AG04450 (cell line): ENCODE measurements around the gene TTLL6. TPM values are rescaled to one million over a fixed set of nuclear protein-coding genes. Genes with fewer than 3 reads are reported as not detected.

Experiments used
- CTCF ChIA-PET: fragments of 300-600, 350-600 bp; formaldehyde crosslinking; extraction: SDS; loops from one replicate; lab custom pipeline; 2022; ENCODE audit warnings: antibody characterized with exemption, inconsistent platforms; lab: Charles Lee
- POLR2A ChIA-PET: fragments of 350-600 bp; formaldehyde crosslinking; extraction: SDS; loops from one replicate; lab custom pipeline; 2021; ENCODE audit warnings: antibody characterized with exemption, inconsistent platforms; lab: Yijun Ruan, JAX
- DNase-seq: peaks from one replicate; pipeline ENCODE4 v3.0.0-alpha.2; 2011; ENCODE audit warnings: low read depth, low spot score
- H3K27ac ChIP-seq: one replicate; pipeline ENCODE4 v1.5.1; 2012; ENCODE audit warnings: low read depth, low read length, control low read depth
- H3K27me3 ChIP-seq: one replicate; pipeline ENCODE4 v1.6.0; 2012; ENCODE audit warnings: low read length; ENCODE audit not compliant: control insufficient read depth, insufficient read depth
- H3K4me3 ChIP-seq: 2 replicates; pipeline ENCODE4 v1.5.1; 2011; ENCODE audit warnings: mild to moderate bottlenecking, low read depth, low read length, control low read depth
- H3K9me3 ChIP-seq: 2 replicates; pipeline ENCODE4 v1.5.1; 2012; ENCODE audit warnings: low read length; ENCODE audit not compliant: control insufficient read depth, insufficient read depth
- polyA plus RNA-seq: library from polyadenylated mRNA; depleted of rRNA; stranded (reverse); fragments of >200 nt; gene quantifications from 2 replicates; pipeline ENCODE4 v1.2.3, GENCODE V29; 2011; rRNA removed
- small RNA-seq: library from RNA; depleted of rRNA; stranded (forward); fragments of <200 nt; gene quantifications from one replicate; pipeline ENCODE3, GENCODE V24; 2012; ENCODE audit warnings: low read depth; ENCODE audit not compliant: insufficient read length
- TF ChIP-seq, protein P1 (sequence below): IDR thresholded peaks from 2 replicates; pipeline ENCODE4 v1.5.1; 2011; ENCODE audit warnings: low read depth, low read length, control low read depth, inconsistent platforms

The TTLL6 gene
- polyA plus RNA-seq, 1 experiment = 0.04 TPM

DNA sequence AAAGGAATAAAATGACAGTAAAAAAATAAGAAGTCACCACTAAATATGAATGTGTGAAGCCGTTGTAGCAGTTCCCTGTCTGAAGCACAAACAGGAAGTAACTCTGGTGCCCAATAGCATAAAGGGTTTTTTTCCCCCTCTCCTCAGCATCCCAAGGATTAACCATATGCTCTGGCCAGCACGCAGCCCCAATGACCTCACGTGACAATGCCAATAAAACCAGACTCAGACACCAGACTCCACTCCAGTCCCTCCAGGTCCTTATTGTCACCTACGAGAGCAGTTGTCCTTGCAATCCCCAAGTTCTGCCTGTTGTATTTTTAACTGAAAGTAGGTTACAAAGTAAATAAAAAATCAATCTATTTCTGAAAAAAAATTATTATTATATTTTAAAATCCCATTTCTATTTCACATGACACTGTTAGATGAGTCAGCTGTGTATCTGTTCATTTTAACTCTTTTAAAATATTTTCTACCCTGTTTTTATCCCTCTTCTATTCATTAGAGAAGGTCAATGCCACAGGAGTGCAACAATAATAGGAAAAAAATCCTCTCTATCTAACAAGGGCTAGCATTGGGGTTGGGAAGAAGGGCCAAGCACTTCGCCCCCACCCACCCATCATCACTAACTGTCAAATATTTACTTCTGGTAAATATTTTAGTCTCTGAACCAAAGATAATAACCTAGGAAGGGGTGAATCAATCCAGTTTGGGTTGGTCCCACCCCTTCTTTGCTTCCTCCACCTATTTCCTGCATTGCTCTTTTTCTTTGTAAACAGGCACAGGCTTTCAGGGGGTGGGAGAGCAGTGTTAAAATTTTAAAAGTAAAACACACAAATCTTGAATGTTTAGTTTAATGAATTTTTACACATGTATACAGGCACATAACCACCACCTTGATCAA is 101.3 kb downstream of the TTLL6 start:
- no peak for DNase-seq
- Histone ChIP-seq H3K27me3 (peaks cover 66% of the 10 kb centered on the region), H3K9me3 (peaks cover 9% of the 10 kb centered on the region), H3K27ac (no peak overlapping the region), H3K4me3 (no peak overlapping the region)
- POLR2A ChIA-PET = interaction anchor here (0.5 kb wide), 1 partner anchor 106 kb away, joined by 3 read pairs; no protein-coding TSS in a partner anchor
- CTCF ChIA-PET = interaction anchor here (1.7 kb wide), 1 partner anchor 8 kb away, joined by 4 read pairs; no protein-coding TSS in a partner anchor
- TF ChIP-seq, protein P1, sequence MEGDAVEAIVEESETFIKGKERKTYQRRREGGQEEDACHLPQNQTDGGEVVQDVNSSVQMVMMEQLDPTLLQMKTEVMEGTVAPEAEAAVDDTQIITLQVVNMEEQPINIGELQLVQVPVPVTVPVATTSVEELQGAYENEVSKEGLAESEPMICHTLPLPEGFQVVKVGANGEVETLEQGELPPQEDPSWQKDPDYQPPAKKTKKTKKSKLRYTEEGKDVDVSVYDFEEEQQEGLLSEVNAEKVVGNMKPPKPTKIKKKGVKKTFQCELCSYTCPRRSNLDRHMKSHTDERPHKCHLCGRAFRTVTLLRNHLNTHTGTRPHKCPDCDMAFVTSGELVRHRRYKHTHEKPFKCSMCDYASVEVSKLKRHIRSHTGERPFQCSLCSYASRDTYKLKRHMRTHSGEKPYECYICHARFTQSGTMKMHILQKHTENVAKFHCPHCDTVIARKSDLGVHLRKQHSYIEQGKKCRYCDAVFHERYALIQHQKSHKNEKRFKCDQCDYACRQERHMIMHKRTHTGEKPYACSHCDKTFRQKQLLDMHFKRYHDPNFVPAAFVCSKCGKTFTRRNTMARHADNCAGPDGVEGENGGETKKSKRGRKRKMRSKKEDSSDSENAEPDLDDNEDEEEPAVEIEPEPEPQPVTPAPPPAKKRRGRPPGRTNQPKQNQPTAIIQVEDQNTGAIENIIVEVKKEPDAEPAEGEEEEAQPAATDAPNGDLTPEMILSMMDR = no peak

Small RNA genes within 50 kb of the gene (small RNA-seq; reads per million reads assigned to genes)
- not detected for gene COX6B1P2
- not detected for gene MIR3185
- not detected for gene RF02132
- not detected for gene RF02133
- not detected for gene RN7SL125P

Other genes starting within 250 kb of the TTLL6 start
- 5.8 and 6.1 TPM in 2 replicates for gene HOXB4, start 238.9 kb downstream of the TTLL6 start, polyA plus RNA-seq
- 28.3 and 33.0 TPM in 2 replicates for gene HOXB3, start 227.0 kb downstream of the TTLL6 start, polyA plus RNA-seq
- 9.4 and 9.8 TPM in 2 replicates for gene HOXB5, start 223.4 kb downstream of the TTLL6 start, polyA plus RNA-seq
- gene HOXB6, start 212.2 kb downstream of the TTLL6 start, polyA plus RNA-seq = 15.4 and 20.4 TPM in 2 replicates
- 10.1 and 11.3 TPM in 2 replicates for gene HOXB7, start 206.2 kb downstream of the TTLL6 start, polyA plus RNA-seq
- 0.87 and 0.97 TPM in 2 replicates for gene HOXB8, start 201.9 kb downstream of the TTLL6 start, polyA plus RNA-seq
- gene HOXB9, start 190.9 kb downstream of the TTLL6 start, polyA plus RNA-seq = 0.02 TPM in 1 of 2 replicates, not detected in the other
- gene PRAC1, start 94.7 kb downstream of the TTLL6 start, polyA plus RNA-seq = not detected in 2 replicates
- gene PRAC2, start 94.0 kb downstream of the TTLL6 start, polyA plus RNA-seq = not detected in 2 replicates
- gene HOXB13, start 88.5 kb downstream of the TTLL6 start, polyA plus RNA-seq = not detected in 2 replicates
- gene CALCOCO2, start 13.8 kb upstream of the TTLL6 start, polyA plus RNA-seq = 102 and 130 TPM in 2 replicates
- gene ATP5MC1, start 75.6 kb upstream of the TTLL6 start, polyA plus RNA-seq = 92.5 and 135 TPM in 2 replicates
- 176 and 178 TPM in 2 replicates for gene UBE2Z, start 91.2 kb upstream of the TTLL6 start, polyA plus RNA-seq
- 116 and 119 TPM in 2 replicates for gene SNF8, start 127.6 kb upstream of the TTLL6 start, polyA plus RNA-seq
- 0.25 and 0.38 TPM in 2 replicates for gene GIP, start 151.4 kb upstream of the TTLL6 start, polyA plus RNA-seq
- gene IGF2BP1, start 180.2 kb upstream of the TTLL6 start, polyA plus RNA-seq = 9.9 and 11.7 TPM in 2 replicates